HG03575 (cell line): ENCODE data around the gene RPL5.
"Not testable (repeated sequence)": the region's sequence is repeated elsewhere in the genome, so short reads cannot be mapped to it uniquely, and the experiment has no call there.

Experiments
- ATAC-seq: cut with Tn5 transposase; IDR thresholded peaks from one replicate; pipeline ENCODE4 v1.9.1; 2021; ENCODE audit not compliant: unreplicated experiment, insufficient number of reproducible peaks, low FRiP score; ENCODE audit errors: extremely low read depth

RPL5 gene

GRCh38 chr1:92831762-92832536 lies at the start of gene RPL5:
Gene RPL5, plus strand, starts transcription at chr1:92832040. Its CDS starts 75 bp downstream, at chr1:92832115.
- peak; percentile 87 for ATAC-seq

GRCh38 chr1:92783550-92783949 lies 48.3 kb upstream of the RPL5 start:
- ATAC-seq = not testable (repeated sequence)

GRCh38 chr1:92784021-92784638 lies 47.7 kb upstream of the RPL5 start:
- no peak for ATAC-seq

- peak; percentile 79 for ATAC-seq
These were observed 47.0 kb upstream of the RPL5 start, which contains the start of gene EVI5 for GRCh38 chr1:92784639-92785500. Gene EVI5, minus strand, starts transcription at chr1:92785108. Its CDS starts 48,562 bp downstream, at chr1:92736546.

- ATAC-seq = no peak
These were observed 45.5 kb upstream of the RPL5 start for GRCh38 chr1:92786111-92786901.

- no peak for ATAC-seq
These were observed 41.8 kb upstream of the RPL5 start for GRCh38 chr1:92790081-92790480.

- ATAC-seq = no peak
These were observed 41.0 kb upstream of the RPL5 start for GRCh38 chr1:92790867-92791266.

- ATAC-seq = no peak
These were observed 40.3 kb upstream of the RPL5 start for GRCh38 chr1:92791487-92792066.

GRCh38 chr1:92792340-92792782 lies 39.5 kb upstream of the RPL5 start:
- ATAC-seq = no peak

- no peak for ATAC-seq
These were observed 36.7 kb upstream of the RPL5 start for GRCh38 chr1:92795166-92795565.

GRCh38 chr1:92797297-92797696 lies 34.5 kb upstream of the RPL5 start:
- no peak for ATAC-seq

- no peak for ATAC-seq
These were observed 33.9 kb upstream of the RPL5 start for GRCh38 chr1:92797961-92798360.

GRCh38 chr1:92803140-92803887 lies 28.5 kb upstream of the RPL5 start:
- no peak for ATAC-seq

- no peak for ATAC-seq
These were observed 27.1 kb upstream of the RPL5 start for GRCh38 chr1:92804721-92805201.

- no peak for ATAC-seq
These were observed 26.6 kb upstream of the RPL5 start for GRCh38 chr1:92805216-92805615.

- ATAC-seq = no peak
These were observed 23.5 kb upstream of the RPL5 start for GRCh38 chr1:92808381-92808780.

- no peak for ATAC-seq
These were observed 15.1 kb upstream of the RPL5 start for GRCh38 chr1:92816732-92817131.
